C1 segment of cervical spinal cord (tissue), 14 donors: ENCODE data around the gene SLC6A18.

Source experiments
- DNase-seq, 14 donors: peaks; one replicate each; lab custom pipeline; 2025; lab: John Stamatoyannopoulos, UW

SLC6A18 gene

DNA sequence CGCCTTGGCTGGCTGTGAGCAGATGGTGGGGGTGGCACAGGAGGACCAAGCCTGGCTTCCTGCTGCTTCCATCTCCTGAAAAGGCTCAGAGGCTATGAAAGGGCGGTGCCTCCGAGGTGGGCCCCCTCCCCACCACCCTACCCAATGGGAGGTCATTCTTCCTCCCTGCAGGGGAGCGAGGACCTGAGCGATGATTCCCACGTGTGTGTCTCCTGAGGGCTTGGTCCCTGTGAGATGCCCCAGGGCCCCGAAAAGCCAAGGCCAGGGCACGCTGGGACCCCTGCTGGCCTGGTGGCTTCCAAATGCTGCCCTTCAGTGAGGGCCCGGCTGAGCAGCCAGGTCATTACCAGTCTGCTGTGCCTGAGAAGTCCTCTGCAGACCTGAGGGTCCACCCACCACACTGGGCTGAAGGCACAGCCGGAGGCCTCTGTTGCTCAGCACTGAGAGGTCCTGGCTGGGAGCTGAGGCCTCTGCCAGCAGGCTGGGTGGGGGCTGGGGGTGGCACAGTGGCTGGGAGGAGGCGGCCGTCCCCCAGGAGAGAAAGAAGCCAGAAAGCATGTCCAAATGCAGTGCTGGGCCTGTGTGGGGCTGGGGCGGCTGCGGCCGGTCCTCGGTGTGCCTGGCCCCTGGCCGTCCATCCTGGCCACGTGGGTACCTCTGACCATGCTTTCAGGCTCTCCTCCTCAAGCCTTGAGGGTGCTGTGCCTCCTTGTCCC is 37.8 kb upstream of the SLC6A18 start:
- DNase-seq, result no peak

DNA sequence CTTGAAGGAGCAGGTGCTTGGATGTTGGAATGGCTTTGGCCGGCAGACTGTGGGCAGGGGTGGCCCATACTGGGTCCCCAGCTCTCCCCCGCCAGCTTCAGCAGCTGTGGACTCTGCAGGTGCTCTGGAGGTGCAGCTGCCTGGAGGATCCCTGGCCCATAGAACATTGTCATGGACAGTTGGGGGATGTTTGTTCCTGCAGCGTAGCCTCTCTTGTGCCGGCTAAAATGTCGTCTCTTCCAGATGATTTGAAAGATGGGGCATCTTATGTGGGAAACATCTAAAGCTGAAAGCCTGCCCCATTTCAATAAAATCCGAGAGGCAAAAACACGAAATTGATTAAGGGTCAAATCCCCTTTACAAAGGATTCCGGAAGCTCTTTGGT is 37.2 kb upstream of the SLC6A18 start:
- no peak for DNase-seq

- DNase-seq, result no peak
Measured at GRCh38 chr5:1188464-1188863, 36.7 kb upstream of the SLC6A18 start.

GRCh38 chr5:1189269-1189668 is 35.9 kb upstream of the SLC6A18 start:
- no peak for DNase-seq

DNA sequence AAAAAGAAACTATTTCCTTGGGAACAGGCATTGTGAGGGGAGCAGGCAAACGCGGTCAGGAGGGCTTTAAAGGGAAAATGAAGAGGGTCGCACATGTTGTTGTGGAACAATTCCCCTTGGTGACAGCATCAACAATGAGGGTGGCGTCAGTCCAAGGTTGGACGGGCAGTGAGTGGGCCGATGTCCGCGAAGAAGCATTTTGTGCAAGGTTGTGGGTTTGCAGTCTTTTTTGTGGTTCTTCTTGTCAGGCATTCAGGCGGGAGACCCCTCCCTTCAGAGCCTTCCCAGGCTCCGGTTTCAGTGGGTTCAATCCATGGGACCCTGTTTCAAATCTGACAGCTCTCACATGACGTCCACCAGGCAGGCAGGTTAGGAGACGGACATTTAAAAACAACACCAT is 34.9 kb upstream of the SLC6A18 start:
- no peak for DNase-seq

GRCh38 chr5:1190837-1191239 is 34.3 kb upstream of the SLC6A18 start:
- no peak for DNase-seq

DNA sequence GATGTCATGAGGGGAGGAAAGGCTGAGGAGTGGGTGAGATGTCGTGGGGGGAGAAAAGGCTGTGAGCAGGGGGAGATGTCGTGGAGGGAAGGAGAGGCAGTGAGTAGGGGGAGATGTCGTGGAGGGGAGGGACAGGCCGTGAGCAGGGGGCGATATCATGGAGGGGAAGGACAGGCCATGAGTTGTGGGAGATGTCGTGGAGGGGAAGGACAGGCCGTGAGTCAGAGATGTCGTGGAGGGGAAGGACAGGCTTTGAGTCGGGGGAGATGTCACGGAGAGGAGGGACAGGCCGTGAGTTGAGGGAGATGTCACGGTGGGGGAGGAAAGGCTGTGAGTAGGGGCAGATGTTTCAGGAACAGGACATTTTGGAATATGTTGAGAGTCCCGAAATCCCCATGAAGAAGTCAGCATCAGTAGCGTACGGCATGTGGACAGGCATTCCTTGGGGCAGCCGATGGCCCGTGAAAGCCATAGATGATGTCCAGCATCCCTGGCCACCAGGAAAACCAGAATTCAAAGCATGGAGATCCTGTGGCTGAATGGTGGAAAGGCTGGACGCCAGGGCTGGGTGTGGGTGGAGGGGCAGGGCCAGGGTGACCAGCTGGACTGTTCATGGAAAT is 32.1 kb upstream of the SLC6A18 start:
- no peak for DNase-seq

GRCh38 chr5:1193591-1193985 is 31.6 kb upstream of the SLC6A18 start:
- no peak for DNase-seq

DNA sequence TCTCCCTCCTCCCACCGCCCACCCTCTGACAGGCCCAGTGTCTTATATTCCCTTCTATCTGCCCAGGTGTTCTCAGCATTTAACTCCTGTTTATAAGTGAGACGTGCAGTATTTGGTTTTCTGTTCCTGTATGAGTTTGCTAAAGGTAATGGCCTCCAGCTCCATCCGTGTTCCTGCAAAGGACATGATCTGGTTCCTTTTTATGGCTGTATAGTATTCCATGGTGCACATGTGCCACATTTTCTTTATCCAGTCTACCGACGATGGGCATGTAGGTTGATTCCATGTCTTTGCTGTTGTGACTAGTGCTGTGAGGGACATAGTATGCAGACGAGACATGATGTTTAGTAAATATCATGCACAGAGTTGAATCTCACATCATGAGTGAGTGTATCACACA is 30.8 kb upstream of the SLC6A18 start:
- no peak for DNase-seq

DNA sequence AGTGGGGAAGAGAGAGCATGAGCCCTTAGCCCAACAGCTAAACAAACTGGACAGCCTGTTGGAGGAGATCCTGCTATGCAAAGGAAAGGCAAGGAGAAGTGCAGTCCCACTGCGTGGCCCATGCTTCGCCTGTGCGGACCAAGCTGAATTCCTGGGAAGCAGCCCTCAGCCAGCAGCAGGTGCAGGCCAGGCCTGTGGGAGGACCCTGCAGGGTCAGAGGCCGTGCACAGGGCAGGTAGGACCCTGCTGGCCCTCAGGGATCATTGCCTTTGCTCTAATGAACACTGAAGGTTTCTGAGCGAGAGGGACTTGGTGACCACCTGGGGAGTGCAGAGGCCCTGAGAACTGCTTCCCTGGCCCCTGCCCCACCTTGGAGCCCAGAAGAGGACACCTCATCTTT is 29.7 kb upstream of the SLC6A18 start:
- DNase-seq, result no peak

DNA sequence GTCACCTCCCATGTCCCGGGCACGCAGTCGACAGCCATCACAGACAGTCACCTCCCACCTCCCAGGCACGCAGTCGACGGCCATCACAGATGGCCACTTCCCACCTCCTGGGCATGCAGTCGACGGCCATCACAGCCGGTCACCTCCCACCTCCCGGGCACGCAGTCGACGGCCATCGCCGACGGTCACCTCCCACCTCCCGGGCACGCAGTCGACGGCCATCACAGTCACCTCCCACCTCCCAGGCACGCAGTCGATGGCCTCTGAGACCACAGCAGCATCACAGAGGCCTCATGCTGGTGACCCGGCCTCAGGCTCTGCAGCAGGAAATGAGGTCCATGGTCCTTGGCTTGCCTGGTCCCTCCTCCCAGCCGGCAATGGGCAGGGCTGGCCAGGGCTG is 29.3 kb upstream of the SLC6A18 start:
- no peak for DNase-seq

- no peak for DNase-seq
Measured at GRCh38 chr5:1196562-1196961, 28.6 kb upstream of the SLC6A18 start.

- no peak for DNase-seq
Measured at GRCh38 chr5:1197876-1198666, 27.1 kb upstream of the SLC6A18 start.

GRCh38 chr5:1199340-1199648 is 25.9 kb upstream of the SLC6A18 start:
- no peak for DNase-seq

- no peak for DNase-seq
Measured at GRCh38 chr5:1199649-1200494, 25.3 kb upstream of the SLC6A18 start.

DNA sequence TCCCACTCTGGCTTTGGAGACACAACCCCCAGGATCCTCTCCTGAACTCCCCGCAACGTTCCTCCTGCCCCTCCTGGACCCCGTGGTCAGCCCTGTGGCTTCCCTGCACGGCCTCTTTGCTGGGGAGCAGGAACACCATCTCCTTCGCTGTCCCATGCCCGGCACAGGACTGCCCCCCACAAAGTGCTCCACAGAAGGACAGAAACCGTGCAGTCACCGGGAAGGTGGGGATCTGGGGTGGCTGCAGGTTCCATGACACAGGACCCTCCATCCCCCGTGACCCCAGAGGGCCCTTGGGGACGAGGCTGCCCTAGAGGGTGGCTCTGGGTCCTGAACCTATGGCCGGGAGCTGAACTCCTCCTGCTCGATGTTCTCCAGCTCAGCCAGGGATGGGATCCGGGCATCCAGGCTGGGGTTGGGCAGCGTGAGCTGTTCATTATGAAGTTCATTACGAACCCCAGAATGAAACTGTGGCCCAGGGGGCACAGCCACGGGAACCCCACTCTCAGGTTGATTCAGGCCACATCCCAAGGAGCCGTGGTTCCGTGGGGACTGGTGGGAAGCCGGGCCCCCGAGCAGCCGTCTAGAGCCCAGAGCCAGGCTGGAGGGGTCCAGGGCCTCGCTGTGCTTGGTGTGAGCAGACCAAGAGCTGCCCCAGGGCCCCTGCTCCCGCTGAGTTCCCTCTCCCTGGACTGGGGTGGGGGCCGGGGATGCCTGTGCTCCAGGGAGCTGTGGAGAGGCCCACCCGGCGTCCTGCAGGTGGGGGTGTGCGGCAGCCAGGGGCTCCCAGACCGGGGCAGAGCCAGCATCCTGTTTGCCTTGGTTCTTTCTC is 24.5 kb upstream of the SLC6A18 start:
- DNase-seq, result no peak

GRCh38 chr5:1201327-1202025 is 23.7 kb upstream of the SLC6A18 start, which contains the start of gene SLC6A19:
SLC6A19 (plus strand) TSS chr5:1201595; CDS start chr5:1201651, 56 bp downstream.
- no peak for DNase-seq

DNA sequence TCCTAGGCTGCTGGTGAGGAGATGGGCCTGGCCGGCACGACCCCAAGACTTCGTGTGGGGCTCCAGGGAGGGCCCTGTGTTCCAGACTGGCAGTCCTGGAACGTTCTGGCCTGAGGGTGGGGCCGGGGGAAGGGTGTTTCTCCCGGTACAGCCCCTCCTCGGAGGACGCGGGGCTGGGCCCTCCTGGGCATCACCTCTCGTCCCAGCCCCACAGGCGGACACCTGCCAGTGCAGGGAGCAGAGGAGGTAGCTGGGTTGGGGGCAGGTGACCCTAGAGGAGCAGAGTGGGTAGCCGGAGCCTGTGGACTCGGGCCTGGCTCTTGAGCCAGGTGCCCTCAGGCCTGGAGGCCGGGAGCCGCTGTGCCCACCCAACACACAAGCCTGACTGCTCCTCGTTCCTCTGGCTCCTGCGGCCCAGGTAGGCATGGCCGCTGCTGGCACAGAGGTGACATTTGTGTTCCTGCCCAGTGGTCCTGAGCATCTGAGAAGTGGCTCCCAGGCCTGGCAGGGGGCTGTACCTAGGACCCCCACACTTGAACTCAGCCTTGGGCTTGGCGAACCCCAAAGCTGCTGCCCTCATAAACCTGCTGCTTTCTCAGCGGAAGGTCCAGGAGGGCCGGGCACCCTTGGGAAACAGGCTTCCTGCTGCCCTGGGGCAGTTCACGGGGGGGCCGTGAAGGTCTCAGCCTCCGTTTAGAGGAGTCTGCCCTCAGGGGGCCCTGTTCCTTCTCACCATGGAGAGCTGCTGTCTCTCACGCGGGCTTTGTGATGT is 23.0 kb upstream of the SLC6A18 start:
- no peak for DNase-seq

DNA sequence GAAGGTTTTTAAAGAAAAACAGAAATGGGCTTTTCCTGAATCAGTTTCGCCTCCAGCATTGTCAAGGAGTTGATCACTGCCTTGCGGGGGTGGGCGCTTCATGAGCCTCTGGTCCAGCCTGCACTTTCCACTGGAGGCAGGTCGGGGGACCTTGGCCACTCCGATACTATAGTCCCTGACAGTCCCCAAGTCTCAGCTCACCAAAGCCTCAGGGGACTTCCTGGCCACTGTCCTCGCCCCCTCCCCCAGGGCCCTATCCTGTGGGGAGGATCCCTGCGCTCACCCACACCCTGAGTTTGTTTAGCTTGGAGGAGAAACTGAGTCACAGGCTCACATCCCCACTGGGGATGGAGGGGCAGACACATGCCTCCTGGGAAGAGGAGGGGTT is 22.4 kb upstream of the SLC6A18 start:
- DNase-seq, result no peak
